Stimulated activated CD4-positive, alpha-beta T cell treated with anti-CD3 and anti-CD28 coated beads, Interleukin-4, amount 100 ng/mL, for 4 hours (primary cell): ENCODE results near the gene TMEM40.
"Not testable (repeated sequence)": the region's sequence is repeated elsewhere in the genome, so short reads cannot be mapped to it uniquely, and the experiment has no call there.

Source experiments
- DNase-seq, 2 experiments: peaks; one replicate each; pipeline ENCODE4 v3.0.0-alpha.2; 2020

TMEM40 gene

GRCh38 chr3:12759097-12759679, at the start of gene TMEM40:
TMEM40 (minus strand) TSS chr3:12759259; CDS start chr3:12749832, 9,427 bp downstream.
- no peak for DNase-seq

DNA sequence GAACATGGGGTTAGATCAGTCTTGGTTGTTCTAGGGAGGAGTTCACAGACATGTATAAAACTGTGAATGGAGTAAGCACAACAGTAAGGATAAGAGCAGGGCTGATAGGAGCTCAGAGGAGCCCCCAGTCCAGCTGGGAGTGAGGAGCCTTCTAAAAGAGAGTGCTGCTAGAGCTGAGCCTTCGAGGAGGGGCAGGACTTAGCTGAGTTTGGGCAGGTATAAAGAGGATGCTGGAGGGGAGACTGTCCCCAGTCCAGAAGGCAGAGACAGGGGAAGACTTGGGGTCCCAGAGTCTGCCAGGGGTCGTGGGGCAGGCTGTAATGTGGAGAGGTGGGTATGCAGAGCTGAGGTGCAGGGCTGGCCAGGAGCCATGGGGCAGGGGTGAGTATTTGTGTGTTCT, 49.5 kb upstream of the TMEM40 start:
- DNase-seq: no peak

DNA sequence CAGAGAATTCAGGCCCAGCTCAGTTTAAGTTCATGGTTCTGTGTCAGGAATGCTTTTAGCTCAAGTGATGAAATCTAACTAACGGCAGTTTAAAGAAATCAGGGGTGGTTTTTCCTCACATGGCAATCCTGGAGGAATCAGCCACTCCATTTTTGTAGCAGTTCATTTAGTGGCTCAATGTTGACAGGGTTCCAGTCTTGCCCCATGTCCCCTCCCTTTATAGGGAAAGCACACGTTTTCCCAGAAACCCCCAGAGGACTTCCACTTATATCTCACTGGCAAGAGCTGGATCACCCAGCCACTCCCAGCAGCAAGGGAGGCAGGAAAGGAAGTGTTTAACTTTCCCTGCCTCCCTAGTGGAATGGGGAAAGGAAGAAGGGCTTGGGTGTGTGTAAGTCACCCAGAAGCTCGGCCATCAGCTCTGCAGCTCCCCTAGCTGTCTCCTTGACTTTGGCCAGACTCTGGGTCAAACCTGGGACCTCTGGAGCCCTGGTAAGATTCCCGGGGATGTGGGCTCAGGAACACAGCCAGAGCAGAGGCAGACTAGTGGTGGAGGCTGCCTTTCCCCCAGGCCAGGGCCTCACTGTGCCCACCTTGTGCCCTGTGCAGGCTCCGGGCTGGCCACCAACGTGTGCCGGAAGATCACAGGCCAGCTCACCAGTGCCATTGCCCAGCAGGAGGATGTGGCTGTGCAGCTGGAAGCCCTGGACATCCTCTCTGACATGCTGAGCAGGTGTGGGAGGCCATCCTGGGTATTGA, 48.7 kb upstream of the TMEM40 start:
- DNase-seq: no peak

DNA sequence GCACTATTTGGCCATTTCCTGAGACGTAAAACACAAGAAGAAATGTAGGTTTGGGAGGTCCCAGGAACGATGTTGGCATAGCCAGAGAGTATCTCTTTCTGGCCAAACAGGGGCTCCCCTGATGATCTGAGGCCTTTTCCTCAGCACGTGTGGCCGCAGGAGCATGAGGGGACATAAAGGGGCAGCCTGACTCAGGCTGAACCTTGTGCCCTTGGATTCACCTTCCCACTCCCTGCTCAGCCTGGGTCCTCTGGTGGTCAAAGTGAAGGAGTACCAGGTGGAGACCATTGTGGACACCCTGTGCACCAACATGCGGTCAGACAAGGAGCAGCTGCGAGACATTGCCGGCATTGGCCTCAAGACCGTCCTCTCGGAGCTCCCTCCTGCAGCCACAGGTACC, 48.0 kb upstream of the TMEM40 start:
- no peak for DNase-seq

DNA sequence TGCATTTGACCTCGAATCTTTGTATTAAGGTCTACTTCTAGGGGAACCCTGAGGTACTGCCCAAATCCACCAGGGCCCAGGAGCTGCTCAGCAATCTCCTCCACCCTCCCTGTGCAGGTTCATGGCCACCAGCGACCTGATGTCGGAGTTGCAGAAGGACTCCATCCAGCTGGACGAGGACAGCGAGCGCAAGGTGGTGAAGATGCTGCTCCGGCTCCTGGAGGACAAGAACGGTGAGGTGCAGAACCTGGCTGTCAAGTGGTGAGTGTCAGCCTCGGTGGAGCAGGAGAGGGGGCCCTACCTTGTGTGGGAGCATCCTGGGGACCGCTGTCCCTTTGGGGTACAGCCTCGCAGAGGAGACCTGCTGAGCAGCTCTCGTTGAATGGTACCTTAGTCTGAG, 44.3 kb upstream of the TMEM40 start:
- no peak for DNase-seq

- DNase-seq: no peak
These were observed 40.7 kb upstream of the TMEM40 start for GRCh38 chr3:12799525-12800440.

DNA sequence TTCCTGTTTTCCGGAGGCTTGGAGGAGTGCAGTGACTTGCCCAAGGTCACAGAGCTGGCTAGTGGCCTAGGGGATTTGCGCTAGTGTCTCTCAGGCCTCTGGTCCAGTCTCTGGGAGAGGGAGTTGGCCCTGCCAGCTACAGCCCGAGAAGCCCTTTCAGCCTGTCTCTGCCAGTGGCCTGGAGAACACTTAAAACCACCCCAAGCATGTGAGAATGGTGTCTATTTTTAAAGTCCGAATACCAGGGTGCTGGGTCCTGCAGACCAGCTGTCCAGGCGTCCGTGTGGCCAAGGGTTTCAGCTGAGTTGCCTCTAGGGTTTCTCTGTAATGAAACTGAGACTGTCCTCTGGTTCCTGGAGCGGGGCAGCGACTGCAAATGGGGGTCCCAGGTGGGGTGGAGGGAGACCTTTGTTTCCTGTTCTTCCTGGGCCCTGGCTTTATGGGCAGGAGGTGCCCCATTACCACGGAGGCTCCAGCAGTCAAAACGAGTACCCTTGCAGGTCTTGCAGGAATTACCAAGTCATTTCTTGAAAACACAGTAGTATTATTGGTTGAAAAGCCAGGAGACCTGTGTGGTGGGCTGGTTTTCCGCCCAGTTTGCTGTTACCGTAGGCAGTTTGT, 39.6 kb upstream of the TMEM40 start:
- no peak for DNase-seq

DNA sequence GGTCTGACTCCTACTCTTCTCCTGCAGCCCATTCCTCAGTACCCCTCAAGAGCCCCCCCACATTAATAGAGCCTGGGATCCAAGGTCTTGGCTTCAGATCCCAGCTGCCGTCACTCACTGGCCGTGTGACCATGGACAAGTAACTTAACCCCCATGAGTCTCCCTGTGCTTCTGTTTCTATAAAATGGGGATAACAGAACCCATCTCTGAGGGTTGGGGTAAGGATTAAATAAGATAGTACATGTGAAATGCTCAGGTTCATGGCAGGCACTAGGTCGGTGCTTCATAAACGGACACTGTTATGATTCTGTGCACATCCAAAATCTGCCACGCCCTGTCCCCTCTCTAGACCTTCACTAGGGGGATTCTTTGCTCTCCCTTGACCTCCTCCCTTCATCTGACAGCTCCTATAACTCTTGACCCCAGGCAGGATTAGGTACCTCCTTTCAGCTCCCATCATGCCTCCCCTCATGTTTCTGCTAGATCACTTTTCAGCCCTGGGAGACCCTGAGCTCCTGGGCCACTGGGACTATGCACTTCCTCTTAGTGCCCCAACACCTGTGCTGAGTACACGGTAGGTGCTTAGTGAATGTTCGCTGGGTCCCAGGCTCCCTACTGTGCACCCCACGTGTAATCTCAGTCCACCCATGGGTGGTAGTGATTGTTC, 39.0 kb upstream of the TMEM40 start:
- DNase-seq: no peak

GRCh38 chr3:12797124-12797891, 38.2 kb upstream of the TMEM40 start:
- no peak for DNase-seq

DNA sequence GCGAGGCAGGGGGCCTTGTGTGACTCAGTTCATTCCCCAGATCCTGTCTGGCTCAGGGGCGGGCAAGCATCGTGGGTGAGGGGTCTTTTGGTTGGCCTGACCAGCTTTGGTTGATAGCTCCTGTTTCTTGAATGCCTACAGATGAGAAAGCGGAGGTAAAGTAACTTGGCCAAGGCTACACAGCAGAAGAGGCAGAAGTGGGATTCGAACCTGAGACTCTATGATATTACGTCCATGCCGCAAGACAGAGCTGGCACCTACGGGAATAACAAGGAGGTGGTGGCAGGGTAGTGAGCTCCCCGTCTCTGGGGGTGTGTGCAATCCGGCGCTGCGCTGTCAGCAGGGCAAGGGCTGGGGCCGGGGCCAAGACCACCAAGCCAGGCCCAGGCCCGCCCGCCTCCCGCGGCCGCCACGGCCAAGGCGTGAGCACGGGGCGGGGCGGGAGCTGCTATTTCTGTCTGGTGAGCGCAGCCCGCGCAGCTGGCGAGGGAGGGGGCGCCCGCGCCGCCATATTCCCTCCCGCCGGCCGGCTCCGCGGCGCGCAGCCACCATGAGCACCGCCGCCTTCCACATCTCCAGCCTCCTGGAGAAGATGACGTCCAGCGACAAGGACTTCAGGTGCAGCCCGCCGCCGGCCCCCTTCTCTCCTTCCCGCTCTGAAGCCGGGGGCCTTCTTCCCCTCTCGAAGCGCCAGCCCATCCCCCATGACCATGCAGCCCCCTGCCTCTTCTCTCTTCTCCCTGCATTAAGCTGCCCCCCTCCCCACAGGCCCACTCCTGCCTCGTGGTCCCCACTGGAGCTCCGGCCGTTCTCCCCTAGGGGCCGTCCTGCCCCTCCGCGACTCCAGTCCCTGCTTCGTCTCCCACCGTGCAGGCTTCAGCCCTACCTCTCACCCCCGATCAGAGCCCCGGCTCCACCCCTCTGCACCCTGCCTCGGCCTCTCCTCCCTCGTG, 37.4 kb upstream of the TMEM40 start, which contains the start of gene CAND2:
Gene CAND2, plus strand, starts transcription at position 510 of the 953 bp plus-strand sequence. Its CDS starts 41 bp downstream, at position 551.
- peak; percentile 23 to 37 for DNase-seq

- no peak for DNase-seq
These were observed 34.6 kb upstream of the TMEM40 start for GRCh38 chr3:12793701-12794100.

DNA sequence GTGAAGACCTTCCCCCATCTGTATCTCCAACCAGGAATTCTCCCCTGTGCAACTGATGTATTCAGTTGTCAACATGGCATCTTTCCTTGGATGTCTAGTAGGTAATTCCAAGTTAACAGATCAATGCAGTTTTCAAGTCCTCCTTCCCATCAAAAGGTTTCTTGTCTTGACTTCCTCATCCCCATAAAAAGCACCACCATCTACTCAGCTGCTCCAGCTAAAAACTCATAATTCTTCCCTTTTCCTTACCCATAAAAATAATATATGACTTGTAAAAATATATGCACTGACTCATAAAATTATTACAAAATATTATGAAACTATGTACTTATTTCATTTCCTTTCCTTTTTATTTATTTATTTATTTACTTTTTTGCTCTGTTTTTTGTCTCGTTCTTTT, 32.4 kb upstream of the TMEM40 start:
- DNase-seq: no peak

- DNase-seq: not testable (repeated sequence)
These were observed 29.1 kb upstream of the TMEM40 start for GRCh38 chr3:12787967-12788690.

GRCh38 chr3:12787346-12787745, 28.3 kb upstream of the TMEM40 start:
- DNase-seq: peak; percentile 43 to 48

GRCh38 chr3:12785096-12785495, 26.0 kb upstream of the TMEM40 start:
- no peak for DNase-seq

- no peak for DNase-seq
These were observed 23.2 kb upstream of the TMEM40 start for GRCh38 chr3:12782172-12782815.

DNA sequence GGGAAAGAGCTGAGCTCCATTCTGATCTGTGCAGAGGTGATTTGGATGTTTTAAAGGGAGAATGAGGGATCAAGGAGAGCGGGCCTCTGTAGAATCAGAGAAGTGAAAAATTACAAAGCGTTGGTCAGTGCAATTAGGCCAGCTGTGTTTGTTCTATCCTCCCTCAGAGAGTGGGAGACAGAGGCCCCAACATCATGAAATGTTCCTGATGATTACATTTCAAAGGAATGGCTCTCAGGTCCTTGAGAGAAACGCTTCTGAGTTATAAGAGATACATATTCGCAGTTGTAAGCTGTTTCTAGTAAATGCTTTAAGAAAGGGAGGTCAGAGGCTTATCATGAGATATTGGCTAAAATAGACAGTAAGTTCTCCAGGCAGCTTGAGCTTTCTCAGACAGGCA, 21.7 kb upstream of the TMEM40 start:
- no peak for DNase-seq

DNA sequence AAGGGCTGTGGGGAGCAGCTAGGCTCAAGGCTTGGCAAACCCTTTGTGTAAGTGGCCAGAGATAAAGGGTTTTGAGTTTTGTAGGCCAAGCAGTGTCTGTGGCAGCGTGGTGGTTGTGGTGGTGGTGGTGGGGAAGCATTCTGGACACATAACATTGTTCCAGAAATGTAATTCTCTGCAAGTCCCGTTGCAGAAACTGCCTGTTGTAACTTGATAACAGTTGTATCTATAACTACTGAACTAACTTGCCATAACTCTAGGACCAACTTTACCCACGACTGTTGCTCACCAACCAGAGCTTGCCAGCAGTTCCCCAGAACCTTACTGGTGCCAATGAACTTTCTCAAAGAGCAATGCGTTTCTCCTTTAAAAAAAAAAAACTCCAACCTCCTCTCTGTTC, 18.1 kb upstream of the TMEM40 start:
- no peak for DNase-seq

- not testable (repeated sequence) for DNase-seq
These were observed 16.9 kb upstream of the TMEM40 start for GRCh38 chr3:12775970-12776369.
